Vagina (tissue), 2 donors: Measurements from ENCODE around the gene DDR1.

Source experiments
- POLR2A ChIP-seq, 2 donors: fragments of 450-650 bp; IDR thresholded peaks; one replicate each; pipeline ENCODE4 v1.6.1; 2017; ENCODE audit warnings: antibody characterized with exemption in 2 of 2, mild to moderate bottlenecking in 2 of 2, moderate library complexity in 2 of 2
- POLR2AphosphoS5 ChIP-seq, 2 donors: sonication (generic); formaldehyde crosslinking; IDR thresholded peaks; one replicate each; pipeline ENCODE4 v1.9.0; 2017; ENCODE audit warnings: antibody characterized with exemption in 2 of 2, mild to moderate bottlenecking in 2 of 2, low read depth in 1 of 2; ENCODE audit not compliant: insufficient read depth in 1 of 2
- TF ChIP-seq, protein P1 (sequence below), 3 experiments: fragments of 450-650 bp in 2 of 3; fragments of 200-600 bp in 1 of 3; sonication (generic) in 1 of 3; IDR thresholded peaks; one replicate each; pipeline ENCODE4 v1.5.1; 2017 to 2019; ENCODE audit warnings: antibody characterized with exemption in 3 of 3, mild to moderate bottlenecking in 2 of 3, moderate library complexity in 2 of 3

DNA sequence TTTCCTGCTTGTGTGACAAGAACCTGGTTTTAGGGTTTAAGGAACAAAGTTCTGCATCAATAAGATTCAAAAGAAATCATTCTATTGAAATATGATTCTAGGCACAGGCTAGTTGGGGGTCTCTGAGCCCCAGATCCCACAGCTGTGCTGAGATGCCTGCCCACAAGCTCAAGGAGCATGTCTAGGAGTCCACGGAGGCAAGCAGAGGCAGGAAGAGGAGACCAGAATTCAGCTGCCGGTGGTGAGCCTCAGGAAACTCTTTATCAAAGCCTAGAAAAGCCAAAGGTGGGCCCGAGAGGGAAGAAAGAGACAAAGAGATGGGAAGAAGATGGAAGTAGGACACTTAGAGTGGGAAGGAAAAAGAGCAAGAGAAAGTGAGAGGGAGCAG is 40.7 kb upstream of the DDR1 start:
- TF ChIP-seq, protein P1, sequence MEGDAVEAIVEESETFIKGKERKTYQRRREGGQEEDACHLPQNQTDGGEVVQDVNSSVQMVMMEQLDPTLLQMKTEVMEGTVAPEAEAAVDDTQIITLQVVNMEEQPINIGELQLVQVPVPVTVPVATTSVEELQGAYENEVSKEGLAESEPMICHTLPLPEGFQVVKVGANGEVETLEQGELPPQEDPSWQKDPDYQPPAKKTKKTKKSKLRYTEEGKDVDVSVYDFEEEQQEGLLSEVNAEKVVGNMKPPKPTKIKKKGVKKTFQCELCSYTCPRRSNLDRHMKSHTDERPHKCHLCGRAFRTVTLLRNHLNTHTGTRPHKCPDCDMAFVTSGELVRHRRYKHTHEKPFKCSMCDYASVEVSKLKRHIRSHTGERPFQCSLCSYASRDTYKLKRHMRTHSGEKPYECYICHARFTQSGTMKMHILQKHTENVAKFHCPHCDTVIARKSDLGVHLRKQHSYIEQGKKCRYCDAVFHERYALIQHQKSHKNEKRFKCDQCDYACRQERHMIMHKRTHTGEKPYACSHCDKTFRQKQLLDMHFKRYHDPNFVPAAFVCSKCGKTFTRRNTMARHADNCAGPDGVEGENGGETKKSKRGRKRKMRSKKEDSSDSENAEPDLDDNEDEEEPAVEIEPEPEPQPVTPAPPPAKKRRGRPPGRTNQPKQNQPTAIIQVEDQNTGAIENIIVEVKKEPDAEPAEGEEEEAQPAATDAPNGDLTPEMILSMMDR (IDR thresholded peaks at IDR 0.05), result no peak
- TF ChIP-seq POLR2A (IDR thresholded peaks at IDR 0.05) (no peak), POLR2AphosphoS5 (IDR thresholded peaks at IDR 0.05; ENCODE audit: insufficient read depth in 1 of 2, low read depth in 1 of 2) (no peak)
